GM18499 (cell line): ENCODE measurements around the gene EXOC3L1.

Source experiments
- ATAC-seq: cut with Tn5 transposase; IDR thresholded peaks from one replicate; pipeline ENCODE4 v1.9.1; 2021; ENCODE audit warnings: moderate number of reproducible peaks; ENCODE audit not compliant: insufficient read depth, unreplicated experiment

EXOC3L1 gene, protein sequence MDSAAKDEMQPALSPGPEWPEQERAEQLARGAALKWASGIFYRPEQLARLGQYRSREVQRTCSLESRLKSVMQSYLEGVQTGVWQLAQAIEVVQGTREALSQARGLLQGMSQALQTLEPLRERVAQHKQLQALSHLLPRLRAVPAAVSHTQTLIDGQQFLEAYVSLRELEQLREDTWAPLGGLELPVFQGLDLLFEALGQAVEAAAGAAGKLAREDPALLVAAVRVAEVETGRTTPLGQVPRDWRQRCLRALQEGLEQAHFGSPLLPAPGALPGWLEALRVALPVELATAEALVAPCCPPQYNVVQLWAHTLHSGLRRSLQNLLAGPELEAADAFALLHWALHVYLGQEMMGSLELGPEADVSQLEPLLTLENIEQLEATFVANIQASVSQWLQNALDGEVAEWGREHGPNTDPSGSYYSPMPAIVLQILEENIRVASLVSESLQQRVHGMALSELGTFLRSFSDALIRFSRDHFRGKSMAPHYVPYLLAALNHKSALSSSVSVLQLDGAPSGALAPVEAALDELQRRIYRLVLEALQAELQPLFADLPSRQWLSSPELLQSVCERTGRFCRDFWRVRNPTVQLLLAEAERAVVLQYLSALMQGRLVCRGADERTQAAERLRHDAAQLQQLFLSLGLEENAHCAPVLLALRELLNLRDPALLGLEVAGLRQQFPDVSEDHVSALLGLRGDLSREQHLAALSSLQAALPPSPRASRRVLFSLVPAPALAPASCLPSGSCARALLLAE

DNA sequence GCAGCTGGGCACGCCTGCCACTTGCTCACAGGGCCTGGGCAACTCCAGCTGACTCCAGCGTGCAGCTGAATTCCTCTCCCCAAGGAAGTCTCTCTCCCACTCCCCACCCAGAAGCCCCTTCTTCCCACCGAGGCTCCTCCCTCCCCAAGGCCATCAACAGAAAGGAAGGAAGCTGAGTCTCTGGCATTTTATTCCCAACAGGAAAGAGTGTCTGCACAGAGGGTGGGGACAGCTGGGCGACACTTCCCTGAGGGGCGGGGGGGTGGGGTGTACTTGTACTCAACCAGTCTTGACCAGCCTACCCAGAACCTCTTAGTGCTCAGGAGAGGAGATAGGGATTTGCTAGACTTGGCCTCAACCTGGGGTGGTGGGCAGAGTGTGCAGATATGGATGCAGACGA is at the start of gene EXOC3L1:
TSS of gene EXOC3L1 (minus strand) at position 96 of the 400 bp plus-strand sequence. CDS start 460 bp downstream, outside the sequence.
- no peak for ATAC-seq

DNA sequence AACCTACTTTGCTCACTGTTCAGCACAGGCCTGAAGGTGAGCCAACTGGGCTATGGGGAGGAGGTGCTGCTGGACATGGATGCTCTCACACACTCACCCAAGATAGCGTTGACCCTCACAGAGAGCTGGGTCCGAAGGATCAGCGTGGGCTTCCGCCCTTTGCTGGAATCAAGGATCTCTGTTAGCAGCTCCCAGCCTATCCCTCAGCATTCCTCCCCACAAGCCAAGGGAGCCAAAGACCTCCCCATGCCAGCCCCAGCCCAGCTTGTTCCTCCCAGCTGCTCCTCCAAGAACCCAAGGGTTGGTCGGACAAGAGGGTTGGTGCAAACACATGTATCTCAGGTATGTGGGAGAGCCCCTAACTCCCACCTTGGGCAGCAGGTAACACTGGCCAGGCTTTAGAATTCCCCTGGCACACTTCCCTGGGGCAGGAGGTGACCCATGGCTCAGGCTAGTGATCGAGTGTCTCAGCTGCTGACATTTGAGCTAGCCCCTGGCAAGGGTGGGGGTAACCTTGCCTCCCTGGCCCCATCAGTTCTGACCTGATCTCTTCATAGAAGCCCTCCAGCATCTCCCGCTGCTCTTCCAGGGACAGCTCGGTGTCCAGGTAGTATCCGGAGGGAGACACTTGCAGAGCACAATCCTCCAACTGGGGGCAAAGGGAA is 49.0 kb upstream of the EXOC3L1 start:
- no peak for ATAC-seq

DNA sequence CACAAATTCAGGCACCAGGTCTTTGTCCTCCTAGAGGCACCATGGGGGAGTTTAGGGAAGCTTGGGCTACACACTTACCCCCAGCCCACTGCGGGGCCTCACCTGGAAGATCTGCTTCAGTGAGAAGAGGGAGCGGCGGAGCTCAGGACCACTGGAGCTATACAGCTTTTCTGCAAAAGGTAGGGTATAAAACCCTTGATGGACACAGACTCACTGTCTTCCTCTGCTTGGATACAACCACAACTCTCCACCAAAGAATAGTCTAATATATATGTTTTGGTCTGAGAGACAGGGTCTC is 48.3 kb upstream of the EXOC3L1 start:
- ATAC-seq: no peak

DNA sequence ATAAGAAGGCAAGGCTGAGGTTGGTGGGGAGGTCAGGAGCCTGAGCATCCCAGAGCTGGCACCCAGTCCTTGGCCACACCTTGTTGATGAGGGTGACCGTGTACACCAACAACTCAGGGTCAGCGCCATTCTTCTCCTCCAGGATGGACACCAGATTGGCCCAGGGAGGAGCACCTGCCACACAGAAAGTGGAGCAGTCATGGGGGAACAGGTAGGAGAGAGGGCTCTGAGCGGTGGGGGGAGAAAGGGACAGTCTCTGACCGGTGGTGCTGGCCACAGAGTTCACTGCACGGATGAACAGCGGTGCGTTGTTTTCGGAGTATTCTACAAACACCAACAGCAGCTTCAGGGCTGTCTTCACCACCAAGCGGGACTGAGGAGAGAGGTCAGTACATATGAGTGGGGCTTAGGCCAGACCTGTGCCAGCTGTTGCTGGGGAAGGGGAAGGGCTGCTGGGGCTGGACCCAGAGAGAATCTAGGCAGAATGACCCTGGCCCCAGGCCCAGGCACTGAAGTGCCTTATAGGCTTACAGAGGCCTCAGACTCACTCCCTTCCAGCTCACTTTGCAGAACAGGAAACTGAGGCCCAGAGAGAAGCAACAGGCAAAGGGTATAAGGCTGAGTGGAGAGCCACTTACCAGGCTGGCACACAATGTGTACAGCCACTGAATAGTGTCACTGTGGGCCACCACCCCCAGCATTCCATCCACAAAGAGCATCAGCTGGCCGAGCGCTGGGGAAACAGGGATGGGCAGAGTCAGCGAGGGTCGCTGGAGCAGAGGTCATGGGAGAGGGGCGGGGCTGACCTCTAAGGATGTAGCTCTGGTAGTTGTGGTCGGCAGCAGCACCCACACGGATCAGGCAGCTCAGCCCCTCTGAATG is 47.7 kb upstream of the EXOC3L1 start:
- no peak for ATAC-seq

DNA sequence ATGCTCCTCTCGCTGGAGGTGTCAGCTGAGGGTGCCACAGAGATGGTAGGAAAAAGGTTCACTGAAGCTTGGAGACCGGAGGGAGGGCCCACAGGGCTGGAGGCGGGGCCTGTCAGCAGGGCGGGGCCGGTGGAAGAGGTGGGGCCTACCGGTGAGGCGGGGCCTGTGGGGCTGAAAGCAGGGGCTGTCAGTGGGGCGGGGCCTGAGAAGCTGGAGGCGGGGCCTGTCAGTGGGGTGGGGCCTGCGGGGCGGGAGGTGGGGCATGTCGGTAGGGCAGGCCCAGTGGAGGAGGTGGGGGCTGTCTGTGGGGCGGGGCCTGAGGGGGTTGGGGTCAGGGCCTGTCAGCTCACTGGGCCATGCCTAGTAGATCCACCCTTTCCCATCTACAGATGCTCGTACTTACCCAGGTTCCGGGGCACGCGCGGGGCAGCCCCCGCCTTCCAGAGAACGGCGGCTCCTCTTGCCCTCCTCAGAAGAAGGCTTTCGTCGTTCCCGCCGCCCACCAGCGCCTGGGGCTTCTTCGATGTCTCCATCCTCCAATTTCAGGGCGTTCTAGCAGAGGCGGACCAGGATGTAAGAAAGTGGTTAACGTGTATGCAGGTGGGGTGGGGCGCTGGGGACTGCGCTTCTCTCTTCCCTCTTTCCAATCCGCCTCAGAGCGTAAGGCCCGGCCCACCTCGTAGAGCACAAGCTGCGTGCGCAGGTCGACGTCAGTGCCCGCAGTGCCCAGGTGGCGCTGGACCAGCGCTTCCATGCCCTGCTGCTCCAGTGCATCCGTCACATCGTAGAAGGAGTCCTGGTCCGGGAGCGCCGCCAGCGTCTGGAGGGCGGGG is 46.8 kb upstream of the EXOC3L1 start:
- ATAC-seq: no peak

DNA sequence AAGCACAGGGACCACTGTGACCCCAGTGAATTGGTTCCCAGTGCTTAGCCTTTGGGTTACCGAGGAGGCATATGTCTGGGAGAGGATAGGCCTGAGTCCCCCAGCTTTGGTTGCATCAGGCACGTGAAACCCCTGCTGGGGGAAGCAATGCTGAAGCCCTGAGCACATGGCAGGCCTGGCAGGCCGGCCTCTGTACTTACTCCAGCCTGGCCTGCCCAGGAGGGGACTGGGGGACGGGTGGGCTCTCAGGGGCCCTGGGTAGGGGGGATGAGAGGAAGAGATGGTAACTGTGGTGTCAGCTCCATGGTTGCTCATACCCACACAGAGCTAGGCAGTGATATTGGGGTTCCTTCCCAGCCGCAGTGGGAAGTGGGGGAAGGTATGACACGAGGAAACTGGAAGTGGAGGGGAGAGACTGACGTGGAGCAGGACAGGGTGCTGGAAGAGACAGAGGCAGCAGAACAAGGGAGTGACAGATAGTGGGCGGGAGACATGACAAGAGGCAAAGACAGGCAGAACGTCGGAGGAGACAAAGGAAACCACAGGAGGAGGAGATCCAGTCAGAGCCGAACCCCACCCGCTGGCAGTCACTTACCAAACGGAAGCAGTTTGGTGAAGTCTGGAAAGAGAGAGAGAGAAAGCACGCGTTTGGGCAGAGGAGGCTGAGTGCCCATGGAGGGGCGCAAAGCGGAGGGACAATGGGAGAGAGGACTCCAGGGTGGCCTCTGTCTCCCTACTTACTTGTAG is 46.1 kb upstream of the EXOC3L1 start:
- no peak for ATAC-seq

DNA sequence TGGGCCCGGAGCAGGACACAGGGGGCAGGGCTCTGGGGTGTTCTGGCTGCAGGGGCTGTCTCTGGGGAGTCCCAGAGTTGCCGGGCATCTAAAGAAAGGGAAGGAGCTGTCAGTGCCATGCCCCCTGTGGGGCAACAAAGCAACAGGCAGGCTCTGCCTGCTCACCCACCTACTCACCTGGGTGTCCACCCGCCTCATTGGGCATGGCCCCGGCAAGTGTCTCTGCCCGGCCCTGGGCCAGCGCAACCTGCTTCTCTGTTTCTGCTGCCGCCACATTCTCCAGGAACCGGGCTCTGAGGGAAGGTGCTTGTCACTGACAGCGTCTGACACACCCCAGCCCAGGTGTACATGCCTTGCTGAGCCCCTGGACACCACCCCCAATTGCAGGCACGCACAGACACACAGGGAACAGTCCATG is 44.3 kb upstream of the EXOC3L1 start:
- ATAC-seq: no peak

DNA sequence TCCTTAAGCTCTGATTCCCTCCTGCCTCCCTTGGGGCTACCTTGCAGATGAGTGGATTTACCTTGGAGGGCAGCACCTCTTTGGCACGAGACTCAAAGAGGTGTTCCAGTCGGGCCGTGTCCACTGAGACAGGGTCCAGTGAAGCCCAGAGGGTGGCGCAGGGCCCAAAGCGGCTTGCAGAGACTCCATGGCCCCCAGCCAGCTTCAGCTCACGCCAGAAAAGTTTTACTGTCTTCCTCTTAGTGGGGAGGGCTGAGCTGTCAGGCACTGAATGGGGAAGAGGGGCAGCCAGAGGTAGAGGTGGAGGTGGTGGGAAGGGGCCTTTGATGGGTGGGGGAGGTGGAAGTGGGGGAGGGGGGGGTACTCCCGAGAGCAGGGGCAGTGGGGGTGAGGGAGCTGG is 43.7 kb upstream of the EXOC3L1 start:
- no peak for ATAC-seq

DNA sequence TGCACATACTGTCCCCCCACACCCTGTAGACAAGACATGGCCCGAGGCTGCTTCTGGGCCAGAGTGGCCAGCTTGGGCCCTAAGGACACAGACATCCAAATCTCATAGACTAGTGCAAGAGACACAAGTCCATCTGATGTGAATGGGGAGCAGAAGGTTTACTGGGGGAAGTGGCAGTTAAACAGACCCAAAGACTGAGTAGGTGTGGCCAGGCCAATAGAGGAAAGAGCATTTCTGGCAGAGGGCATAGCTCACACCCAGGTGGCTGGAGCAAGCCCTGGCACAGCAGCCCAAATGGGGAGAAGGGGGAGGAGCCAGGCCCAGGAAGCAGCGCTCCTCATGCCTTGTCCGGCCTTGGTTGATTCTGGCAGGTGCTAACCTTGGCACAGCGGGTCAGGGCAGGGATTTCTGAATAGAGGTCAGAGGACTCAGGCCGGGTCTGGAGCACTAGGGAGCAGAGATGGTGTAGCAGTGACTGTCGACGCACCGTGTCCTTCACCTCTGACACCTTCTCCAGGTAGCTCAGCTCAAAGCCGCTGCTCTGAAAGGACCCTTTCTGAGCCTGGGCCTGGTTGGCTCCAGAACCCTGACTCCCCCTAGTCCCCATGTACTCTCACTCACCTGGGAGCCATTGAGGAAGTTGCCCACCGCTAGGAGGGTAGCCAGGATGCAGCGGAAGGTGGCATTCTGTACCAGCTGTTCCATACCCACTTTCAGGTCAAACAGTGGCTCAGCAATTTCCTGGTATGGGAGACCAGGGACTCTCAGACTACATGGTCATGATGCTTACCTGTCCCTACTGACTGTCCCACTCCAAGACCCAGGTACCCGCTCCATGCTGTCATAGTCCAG is 41.1 kb upstream of the EXOC3L1 start:
- no peak for ATAC-seq

DNA sequence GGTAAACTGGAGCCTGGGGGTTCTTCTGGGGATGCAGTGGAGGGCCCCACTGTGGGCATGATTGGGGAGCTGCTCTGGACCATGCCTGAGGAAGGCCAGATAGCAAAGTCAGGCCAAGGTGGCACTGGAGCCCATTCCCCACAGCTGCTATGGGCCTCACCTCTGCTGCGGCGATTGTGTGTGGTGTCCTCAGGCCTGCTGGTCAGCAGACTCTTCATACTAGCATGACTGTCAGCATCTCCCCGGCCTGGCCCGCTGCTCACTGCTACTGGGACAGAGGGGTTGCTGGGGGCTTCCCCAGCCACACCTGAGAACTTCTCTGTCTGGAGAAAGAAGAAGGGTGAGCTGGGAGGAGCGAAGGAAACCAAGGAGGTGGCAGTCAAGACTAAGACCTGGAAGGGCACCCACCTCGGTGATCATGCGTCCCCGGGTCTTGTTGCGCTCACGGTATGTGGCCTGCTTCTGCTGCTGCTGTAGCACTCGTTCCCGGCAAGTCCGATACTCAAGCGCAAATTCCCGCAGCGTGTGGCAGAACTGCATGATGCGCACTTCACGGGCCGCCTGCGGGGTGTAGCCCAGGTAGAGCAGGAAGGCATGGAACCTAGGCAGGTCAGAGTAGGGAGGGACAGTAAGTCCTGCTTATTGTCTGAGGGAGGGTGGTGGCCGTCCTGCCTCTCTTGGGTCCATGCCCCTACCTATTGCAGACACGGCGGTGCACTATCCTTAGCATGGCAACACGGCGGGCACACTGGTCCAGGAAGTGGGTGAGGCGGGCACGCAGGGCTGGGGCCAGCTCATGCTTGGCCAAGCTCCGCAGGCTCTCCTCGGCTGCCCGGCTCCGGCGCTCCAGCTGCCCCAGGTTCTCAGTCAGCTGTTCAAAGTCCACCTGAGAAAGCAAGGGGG is 40.2 kb upstream of the EXOC3L1 start:
- no peak for ATAC-seq

DNA sequence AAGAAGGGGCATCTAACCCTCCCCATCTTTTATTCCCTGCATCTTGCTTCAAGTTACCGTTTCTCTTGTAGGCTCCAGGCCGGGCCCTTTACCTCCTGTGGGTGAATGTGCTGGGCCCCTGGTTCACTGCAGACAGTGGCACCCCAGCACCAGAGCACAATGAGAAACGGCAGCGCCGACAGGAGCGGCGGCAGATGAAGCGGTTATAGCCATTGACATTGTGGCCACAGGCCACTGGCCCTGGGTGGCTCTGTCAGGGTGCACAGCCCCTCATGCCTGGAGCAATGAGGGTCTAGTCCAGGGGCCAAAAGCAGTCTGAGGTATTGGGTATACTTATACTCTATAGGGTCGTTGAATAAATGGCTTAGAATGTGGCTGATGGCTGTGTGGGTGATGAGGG is 39.0 kb upstream of the EXOC3L1 start:
- ATAC-seq: no peak

DNA sequence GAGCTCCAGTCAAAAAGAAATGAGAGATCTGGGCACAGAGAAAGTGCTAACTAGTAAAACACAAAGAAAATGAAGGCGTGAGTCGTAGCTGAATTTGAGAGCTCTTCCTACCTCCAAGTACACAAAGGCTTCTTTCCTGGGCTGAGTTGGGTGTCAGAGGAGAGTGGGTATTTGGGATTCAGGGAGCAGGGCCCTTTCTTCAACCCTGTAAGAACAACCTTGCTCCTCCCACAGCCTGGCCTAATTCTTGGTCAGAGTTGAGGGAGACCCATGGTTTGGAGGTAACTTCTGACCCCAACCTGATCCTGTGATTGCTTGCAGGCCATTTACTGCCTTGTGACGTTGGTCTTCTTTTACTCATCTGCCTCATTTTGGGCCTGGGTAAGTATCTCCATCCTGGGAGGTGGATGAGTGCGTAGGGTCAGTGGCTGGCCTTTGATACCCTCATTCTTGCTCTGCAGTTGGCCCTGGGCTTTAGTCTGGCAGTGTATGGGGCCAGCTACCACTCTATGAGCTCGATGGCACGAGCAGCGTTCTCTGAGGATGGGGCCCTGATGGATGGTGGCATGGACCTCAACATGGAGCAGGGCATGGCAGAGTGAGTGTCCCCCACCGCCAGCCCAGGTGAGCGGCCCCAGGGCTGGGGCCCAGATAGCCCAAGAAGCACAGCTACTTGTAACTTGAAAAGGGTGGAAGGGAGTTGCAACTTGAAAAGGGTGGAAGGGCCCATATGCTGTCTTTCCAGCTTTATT is 38.3 kb upstream of the EXOC3L1 start:
- no peak for ATAC-seq

DNA sequence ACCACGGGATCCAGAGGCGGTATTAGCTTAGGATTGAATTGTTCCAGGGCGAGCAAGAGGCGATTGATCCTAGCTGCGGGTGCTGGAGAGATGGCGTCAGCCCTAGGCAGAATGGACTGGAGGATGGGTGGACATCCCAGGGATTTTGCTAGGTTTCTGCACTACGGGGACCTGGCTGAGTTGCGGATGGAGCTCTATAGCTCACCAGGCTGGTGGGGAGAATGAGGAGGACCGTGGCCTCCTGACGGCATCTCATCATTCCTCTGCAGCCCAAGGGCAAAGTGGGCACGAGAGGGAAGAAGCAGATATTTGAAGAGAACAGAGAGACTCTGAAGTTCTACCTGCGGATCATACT is 37.6 kb upstream of the EXOC3L1 start:
- ATAC-seq: no peak

DNA sequence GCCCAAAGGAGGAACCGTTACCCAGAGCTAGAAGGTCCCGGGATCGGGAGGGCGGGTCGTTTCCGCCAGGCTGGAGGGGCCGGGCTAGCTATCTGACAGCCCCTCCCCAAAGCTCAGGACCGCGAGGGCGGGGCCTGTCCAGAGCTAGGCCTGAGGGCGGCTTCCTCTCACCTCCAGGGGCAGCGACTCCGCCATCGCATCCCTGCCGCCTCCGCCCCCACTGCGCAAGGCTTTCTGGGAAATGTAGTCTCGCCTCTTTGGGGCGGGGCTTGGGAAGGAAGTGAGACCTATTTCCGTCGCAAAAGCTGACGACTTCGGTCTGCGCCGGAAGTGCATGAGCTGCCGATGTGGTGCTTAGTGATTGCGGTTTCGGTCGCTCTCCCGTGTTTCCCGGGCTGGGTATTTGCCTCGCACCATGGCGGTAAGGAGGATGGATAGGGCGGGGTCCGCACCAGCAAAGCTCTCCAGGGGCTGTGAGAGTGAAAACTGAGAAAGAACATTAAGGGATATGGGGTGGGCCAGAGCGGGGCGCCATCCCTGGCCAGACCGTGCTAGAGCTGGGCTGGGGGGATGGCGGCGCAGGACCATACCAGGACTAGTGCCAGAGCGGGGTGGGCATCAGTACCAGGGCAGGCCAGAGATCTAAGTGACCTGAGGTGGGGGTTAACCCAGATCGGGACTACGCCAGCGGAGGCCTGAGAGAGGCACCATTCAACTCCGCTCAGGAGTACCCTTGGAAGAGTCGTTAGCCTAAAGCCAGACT is 37.0 kb upstream of the EXOC3L1 start, which contains the start of gene TMEM208:
TSS of gene TMEM208 (plus strand) at position 327 of the 763 bp plus-strand sequence. CDS start at position 416, 89 bp downstream.
- peak; percentile 82 for ATAC-seq

DNA sequence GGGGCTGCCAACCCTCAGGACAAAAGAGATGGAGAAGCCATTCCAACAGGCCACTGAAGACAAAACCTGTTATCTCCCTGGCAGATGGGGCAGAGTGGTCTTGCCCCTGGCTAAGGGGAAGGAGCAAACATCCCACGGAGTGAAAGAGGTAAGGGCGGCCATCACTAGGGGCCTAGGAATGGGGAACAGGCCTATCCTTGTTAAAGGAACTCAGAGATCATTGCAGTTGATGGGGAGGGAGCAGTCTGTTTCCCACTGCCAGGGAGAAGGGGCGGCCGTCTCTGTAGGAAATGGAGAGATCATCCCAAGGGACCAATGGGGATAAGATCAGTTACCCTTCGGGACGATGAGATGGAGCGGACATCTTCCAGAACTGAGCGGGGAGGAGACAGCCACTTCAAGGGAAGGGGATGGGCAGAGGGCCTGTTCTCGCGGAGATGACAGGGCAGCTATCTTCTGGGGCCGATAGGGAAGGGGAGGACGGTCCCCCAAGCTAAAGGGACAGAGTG is 36.4 kb upstream of the EXOC3L1 start:
- no peak for ATAC-seq
